A673 (cell line): ENCODE measurements around the gene SLC10A4. TPM values are rescaled to one million over a fixed set of nuclear protein-coding genes. Genes with fewer than 3 reads are reported as not detected.

Experiments
- BruUV-seq: library from RNA; stranded (reverse); fragments of 400-500 nt; replicated peaks from 2 replicates; lab custom pipeline; 2021; lab: Mats Ljungman, UMichigan
- CTCF ChIA-PET: fragments of 300-600 bp; sonication (Branson Sonifier 250); formaldehyde crosslinking; loops from one replicate; lab custom pipeline; 2022; ENCODE audit warnings: antibody characterized with exemption; lab: Charles Lee
- POLR2A ChIA-PET: fragments of 300-600 bp; sonication (Branson Sonifier 250); formaldehyde crosslinking; loops from one replicate; lab custom pipeline; 2022; ENCODE audit warnings: antibody characterized with exemption; ENCODE audit not compliant: low non-redundant PET; lab: Charles Lee
- DNase-seq: peaks from one replicate; pipeline ENCODE4 v3.0.0-alpha.2; 2015; ENCODE audit warnings: low spot score
- H3K27ac ChIP-seq: fragments of 200-600 bp; sonication (generic); 2 replicates; pipeline ENCODE4 v1.5.1; 2016; ENCODE audit warnings: mixed run types, low read depth, mild to moderate bottlenecking, mixed read lengths, antibody characterized with exemption, low read length; ENCODE audit not compliant: poor library complexity, severe bottlenecking
- H3K27me3 ChIP-seq: fragments of 200-600 bp; sonication (generic); replicated peaks from 2 replicates; pipeline ENCODE4 v1.6.1; 2017; ENCODE audit warnings: mixed run types, low read depth, mild to moderate bottlenecking, mixed read lengths, antibody characterized with exemption, low read length; ENCODE audit not compliant: insufficient read depth, poor library complexity
- H3K36me3 ChIP-seq: fragments of 200-600 bp; sonication (generic); 2 replicates; pipeline ENCODE4 v1.6.1; 2016; ENCODE audit warnings: mixed run types, mild to moderate bottlenecking, mixed read lengths, antibody characterized with exemption, low read length; ENCODE audit not compliant: insufficient read depth, poor library complexity, severe bottlenecking
- H3K4me1 ChIP-seq: fragments of 200-600 bp; sonication (generic); 2 replicates; pipeline ENCODE4 v1.6.1; 2017; ENCODE audit warnings: mixed run types, mild to moderate bottlenecking, mixed read lengths, antibody characterized with exemption, low read length; ENCODE audit not compliant: insufficient read depth, poor library complexity, severe bottlenecking
- H3K4me3 ChIP-seq: fragments of 200-600 bp; sonication (generic); 2 replicates; pipeline ENCODE4 v1.5.1; 2016; ENCODE audit warnings: low read depth, mixed run types, mild to moderate bottlenecking, mixed read lengths, low read length; ENCODE audit not compliant: poor library complexity, severe bottlenecking
- H3K9me3 ChIP-seq: fragments of 200-600 bp; sonication (generic); 2 replicates; pipeline ENCODE4 v1.6.1; 2016; ENCODE audit warnings: mixed run types, low read depth, mild to moderate bottlenecking, mixed read lengths, antibody characterized with exemption, low read length; ENCODE audit not compliant: poor library complexity, severe bottlenecking
- EZH2 ChIP-seq: fragments of 200-600 bp; sonication (generic); IDR thresholded peaks from 2 replicates; pipeline ENCODE4 v1.6.1; 2017; ENCODE audit warnings: borderline replicate concordance, low read depth, mild to moderate bottlenecking, mixed read lengths, antibody characterized with exemption, low read length; ENCODE audit not compliant: poor library complexity, severe bottlenecking
- intact Hi-C: fragments of 100-400 bp; cut with micrococcal nuclease; formaldehyde crosslinking; loops from one replicate; pipeline ENCODE4 v1.10.0; 2022; ENCODE audit not compliant: unreplicated experiment
- total RNA-seq: library from RNA; stranded (reverse); gene quantifications from 2 replicates; pipeline ENCODE4 v1.2.3, GENCODE V29; 2021
- TF ChIP-seq, protein P1 (sequence below): fragments of 300-800, 200-600 bp; sonication (generic); conservative IDR thresholded peaks from 2 replicates; pipeline ENCODE4 v1.5.1; 2017; ENCODE audit warnings: low read depth, mild to moderate bottlenecking, antibody characterized with exemption, low read length, moderate library complexity, mixed read lengths

Gene SLC10A4
- total RNA-seq, 1 experiment from 2014 or later = 4.4 TPM

DNA sequence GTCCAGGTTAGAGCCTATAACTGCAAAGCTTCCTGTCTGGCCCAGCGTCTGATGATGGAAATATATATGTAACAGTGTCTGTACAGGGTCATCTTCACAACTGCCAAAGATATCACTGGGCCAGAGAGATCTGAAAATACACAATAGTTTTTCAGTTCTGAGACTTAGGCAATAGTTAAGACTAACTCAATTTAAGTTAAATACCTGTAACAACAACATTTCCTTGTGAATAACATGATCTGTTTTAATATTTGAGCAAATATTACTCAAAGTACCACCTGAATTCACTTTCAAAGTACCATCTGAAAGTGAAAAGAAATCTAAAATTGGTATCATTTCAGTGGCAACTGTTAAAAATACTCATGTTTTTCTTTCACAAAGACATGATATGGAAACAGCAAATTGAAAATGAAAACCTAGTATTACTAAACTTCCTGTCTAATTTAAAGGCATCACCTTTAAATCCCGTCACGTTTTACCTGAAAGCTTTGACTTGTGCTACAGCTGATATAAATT is 16.5 kb downstream of the SLC10A4 start:
- Histone ChIP-seq H3K4me1 (no peaks in the 10 kb centered on the region), H3K27ac (no peak overlapping the region), H3K36me3 (peaks cover 11% of the 10 kb centered on the region), H3K9me3 (no peaks in the 10 kb centered on the region), H3K4me3 (no peak overlapping the region), H3K27me3 (no peaks in the 10 kb centered on the region)
- ChIA-PET CTCF (no interaction called here), POLR2A (no interaction called here)
- intact Hi-C loops = no loop called here
- TF ChIP-seq EZH2 = no peak
- TF ChIP-seq, protein P1, sequence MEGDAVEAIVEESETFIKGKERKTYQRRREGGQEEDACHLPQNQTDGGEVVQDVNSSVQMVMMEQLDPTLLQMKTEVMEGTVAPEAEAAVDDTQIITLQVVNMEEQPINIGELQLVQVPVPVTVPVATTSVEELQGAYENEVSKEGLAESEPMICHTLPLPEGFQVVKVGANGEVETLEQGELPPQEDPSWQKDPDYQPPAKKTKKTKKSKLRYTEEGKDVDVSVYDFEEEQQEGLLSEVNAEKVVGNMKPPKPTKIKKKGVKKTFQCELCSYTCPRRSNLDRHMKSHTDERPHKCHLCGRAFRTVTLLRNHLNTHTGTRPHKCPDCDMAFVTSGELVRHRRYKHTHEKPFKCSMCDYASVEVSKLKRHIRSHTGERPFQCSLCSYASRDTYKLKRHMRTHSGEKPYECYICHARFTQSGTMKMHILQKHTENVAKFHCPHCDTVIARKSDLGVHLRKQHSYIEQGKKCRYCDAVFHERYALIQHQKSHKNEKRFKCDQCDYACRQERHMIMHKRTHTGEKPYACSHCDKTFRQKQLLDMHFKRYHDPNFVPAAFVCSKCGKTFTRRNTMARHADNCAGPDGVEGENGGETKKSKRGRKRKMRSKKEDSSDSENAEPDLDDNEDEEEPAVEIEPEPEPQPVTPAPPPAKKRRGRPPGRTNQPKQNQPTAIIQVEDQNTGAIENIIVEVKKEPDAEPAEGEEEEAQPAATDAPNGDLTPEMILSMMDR = no peak
- no peak for DNase-seq
- BruUV-seq = no TSS peak

DNA sequence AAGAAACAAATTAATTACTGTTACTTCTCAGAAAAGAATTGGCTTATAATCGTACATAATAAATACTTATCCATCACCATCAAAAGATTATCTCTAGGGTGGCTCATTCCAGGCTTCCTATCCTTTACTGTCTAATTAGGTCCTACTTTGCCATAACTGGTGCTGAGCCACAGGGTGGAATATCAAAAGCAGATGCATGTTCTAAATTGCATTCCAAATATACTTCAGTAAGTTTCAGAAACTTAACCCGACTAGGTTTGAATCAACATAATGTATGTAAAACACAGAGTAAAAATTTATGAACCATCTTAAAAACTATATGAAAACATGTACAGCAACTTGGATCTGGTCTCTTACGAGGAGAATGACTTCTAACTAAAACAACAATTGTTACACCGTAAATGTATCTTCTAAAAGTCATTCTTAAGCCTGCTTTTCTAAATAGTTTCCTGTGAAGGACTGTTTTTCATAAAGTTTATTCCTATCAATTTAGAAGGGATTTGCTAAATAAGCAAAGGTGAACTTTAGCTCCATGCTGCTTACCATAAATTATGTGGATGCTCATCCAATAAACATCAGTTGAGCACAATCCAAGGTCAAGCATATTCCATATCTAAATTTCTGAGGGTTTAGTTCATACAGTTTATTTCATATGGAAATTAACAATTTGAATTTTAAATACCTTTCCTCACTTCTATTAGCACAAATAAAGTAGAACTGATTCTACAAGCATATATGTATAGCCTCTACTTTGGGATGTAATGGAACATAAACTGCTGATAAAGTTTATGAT is 20.3 kb downstream of the SLC10A4 start:
- intact Hi-C loops = no loop called here
- POLR2A ChIA-PET = no interaction called here

DNA sequence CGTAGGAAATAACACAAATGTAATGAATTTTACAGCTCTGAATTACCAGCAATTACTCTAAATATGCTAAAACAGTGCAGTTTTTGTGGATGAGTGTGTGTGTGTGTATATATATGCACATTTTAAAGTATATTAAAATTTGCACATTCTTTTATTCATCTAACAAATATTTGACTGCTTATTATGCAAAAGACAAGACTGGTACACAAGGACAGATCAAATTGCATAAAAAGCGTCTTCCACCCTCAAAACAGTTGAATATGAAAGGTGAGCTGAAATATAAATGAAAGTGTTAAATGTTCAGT is 20.8 kb downstream of the SLC10A4 start:
- Histone ChIP-seq H3K27ac (no peak overlapping the region), H3K36me3 (peaks cover 7% of the 10 kb centered on the region), H3K27me3 (no peaks in the 10 kb centered on the region), H3K4me1 (no peaks in the 10 kb centered on the region), H3K4me3 (no peak overlapping the region), H3K9me3 (no peaks in the 10 kb centered on the region)
- no peak for DNase-seq
- ChIA-PET POLR2A (no interaction called here), CTCF (no interaction called here)
- TF ChIP-seq EZH2 = no peak
- TF ChIP-seq, protein P1 = no peak
- BruUV-seq = no TSS peak
- intact Hi-C loops = no loop called here

More for the DNA sequence above, 20.3 kb downstream of the SLC10A4 start:
- peaks cover 11% of the 10 kb centered on the region for H3K36me3 ChIP-seq
- no peak overlapping the region for H3K4me3 ChIP-seq
- H3K27ac ChIP-seq = no peak overlapping the region
- no peaks in the 10 kb centered on the region for H3K27me3 ChIP-seq
- H3K4me1 ChIP-seq = no peaks in the 10 kb centered on the region
- CTCF ChIA-PET = no interaction called here
- TF ChIP-seq, protein P1 = no peak
- no peaks in the 10 kb centered on the region for H3K9me3 ChIP-seq
- BruUV-seq = no TSS peak
- DNase-seq = no peak
